Fibroblast of mammary gland (primary cell): ENCODE measurements around the gene BZW1.

Experiments
- DNase-seq: peaks from one replicate; pipeline ENCODE4 v3.0.0-alpha.2; 2010; ENCODE audit warnings: low read depth
- H3K4me3 ChIP-seq: 2 replicates; pipeline ENCODE4 v1.5.1; 2011; ENCODE audit warnings: low read depth, mild to moderate bottlenecking, low read length, moderate library complexity; ENCODE audit not compliant: control insufficient read depth
- CTCF ChIP-seq: conservative IDR thresholded peaks from 2 replicates; pipeline ENCODE4 v1.5.1; 2011; ENCODE audit warnings: low read depth, low read length, inconsistent platforms; ENCODE audit not compliant: control insufficient read depth, insufficient read depth

The BZW1 gene

GRCh38 chr2:200770847-200771246 is 40.9 kb upstream of the BZW1 start:
- TF ChIP-seq CTCF: no peak
- no peak for DNase-seq
- H3K4me3 ChIP-seq: no peak overlapping the region

- no peak for TF ChIP-seq CTCF
- no peak overlapping the region for H3K4me3 ChIP-seq
- no peak for DNase-seq
These were observed 39.1 kb upstream of the BZW1 start for GRCh38 chr2:200772620-200773019.

- TF ChIP-seq CTCF: no peak
- no peak overlapping the region for H3K4me3 ChIP-seq
- no peak for DNase-seq
These were observed 38.6 kb upstream of the BZW1 start for GRCh38 chr2:200773083-200773482.

- H3K4me3 ChIP-seq: no peak overlapping the region
- TF ChIP-seq CTCF: no peak
- no peak for DNase-seq
These were observed 36.8 kb upstream of the BZW1 start for GRCh38 chr2:200774920-200775319.

GRCh38 chr2:200777275-200777674 is 34.4 kb upstream of the BZW1 start:
- DNase-seq: no peak
- H3K4me3 ChIP-seq: no peak overlapping the region
- TF ChIP-seq CTCF: no peak

GRCh38 chr2:200778038-200778437 is 33.7 kb upstream of the BZW1 start:
- no peak for DNase-seq
- TF ChIP-seq CTCF: no peak
- no peak overlapping the region for H3K4me3 ChIP-seq

GRCh38 chr2:200779214-200779613 is 32.5 kb upstream of the BZW1 start:
- DNase-seq: no peak
- H3K4me3 ChIP-seq: no peak overlapping the region
- no peak for TF ChIP-seq CTCF
